HG03521 (cell line): ENCODE results near the gene KERA.

ENCODE experiments used
- ATAC-seq: cut with Tn5 transposase; IDR thresholded peaks from one replicate; pipeline ENCODE4 v1.9.1; 2021; ENCODE audit warnings: mild to moderate bottlenecking, moderate library complexity; ENCODE audit not compliant: unreplicated experiment

Gene KERA

DNA sequence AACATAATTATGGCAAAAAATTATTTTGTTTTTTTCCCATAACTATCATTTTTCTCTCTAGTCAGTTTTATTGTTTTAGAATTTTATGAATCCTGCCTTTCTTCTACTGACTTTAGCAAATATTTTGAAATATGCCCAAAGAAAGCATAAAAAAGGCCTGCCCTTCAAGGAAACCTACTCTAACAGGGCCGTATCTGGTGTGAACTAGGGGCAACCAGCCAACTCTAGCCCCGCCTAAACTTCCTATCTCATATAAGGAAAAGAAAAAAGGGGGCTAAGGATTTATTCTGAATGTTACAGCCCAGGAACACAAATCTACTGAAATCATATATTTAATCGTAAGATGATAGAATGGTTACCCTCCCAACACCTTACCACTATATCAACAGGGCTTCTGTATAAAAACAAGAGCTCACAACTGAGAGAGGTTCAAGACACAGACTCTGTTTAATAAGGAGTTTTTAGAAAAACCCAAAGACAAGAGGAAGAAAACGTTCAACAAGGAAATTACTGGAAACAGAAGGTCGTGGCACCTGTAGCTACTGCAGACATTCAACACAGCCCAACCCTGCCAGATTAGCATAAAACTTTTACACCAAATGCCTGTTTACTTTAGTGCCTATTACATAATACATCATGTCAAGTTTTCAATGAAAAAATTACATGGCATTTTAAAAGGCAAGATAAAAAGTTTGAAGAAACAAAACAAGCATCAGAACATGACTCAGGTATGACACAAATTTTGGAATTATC lies 40.1 kb downstream of the KERA start:
- no peak for ATAC-seq

DNA sequence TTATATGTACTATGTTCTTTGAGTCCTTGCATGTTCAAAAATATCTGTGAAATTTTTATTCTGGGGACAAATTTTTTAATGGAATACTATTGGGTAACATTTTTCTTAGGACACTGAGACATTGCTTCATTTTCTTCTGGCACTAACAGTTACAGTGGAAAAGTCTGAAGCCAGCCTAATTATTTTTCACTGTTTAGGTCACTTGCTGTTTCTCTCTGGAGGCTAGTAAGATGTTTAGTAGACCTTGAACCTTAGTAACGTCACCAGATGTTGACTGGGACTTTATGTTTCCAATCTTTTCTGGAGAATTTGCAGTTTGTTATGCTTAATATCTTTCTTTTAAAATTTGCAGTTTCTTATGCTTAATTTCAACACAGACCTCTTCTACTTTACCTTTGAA lies 40.8 kb downstream of the KERA start:
- no peak for ATAC-seq

DNA sequence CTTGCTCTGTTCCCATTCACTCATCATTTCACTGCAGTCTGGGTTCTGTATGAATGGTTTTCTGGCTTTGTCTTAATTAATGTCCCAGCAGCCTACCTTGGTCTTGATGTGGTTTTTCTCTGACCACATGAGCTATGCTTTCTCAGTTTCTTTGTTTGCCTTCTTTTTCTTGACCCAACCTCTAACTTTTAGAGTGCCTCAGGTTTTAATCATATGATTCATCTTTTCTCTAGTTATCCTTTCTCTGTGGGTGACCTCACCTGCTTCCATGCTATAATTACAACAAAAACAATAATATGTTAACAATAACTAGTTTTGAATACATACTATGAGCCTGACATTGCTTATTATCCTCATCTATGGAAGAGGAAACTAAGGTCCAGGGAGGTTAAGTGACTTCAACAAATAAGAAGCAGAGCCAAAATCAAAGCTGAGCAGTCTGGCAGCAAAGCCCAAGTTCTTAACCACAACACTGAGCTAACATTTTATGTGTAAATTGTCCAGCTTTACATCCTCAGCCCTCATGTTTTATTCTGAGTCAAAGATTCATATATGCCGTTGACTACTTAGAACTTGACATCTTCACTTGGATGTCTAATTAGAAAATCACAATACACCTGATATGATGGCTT lies 48.4 kb downstream of the KERA start:
- ATAC-seq, result peak; percentile 82

DNA sequence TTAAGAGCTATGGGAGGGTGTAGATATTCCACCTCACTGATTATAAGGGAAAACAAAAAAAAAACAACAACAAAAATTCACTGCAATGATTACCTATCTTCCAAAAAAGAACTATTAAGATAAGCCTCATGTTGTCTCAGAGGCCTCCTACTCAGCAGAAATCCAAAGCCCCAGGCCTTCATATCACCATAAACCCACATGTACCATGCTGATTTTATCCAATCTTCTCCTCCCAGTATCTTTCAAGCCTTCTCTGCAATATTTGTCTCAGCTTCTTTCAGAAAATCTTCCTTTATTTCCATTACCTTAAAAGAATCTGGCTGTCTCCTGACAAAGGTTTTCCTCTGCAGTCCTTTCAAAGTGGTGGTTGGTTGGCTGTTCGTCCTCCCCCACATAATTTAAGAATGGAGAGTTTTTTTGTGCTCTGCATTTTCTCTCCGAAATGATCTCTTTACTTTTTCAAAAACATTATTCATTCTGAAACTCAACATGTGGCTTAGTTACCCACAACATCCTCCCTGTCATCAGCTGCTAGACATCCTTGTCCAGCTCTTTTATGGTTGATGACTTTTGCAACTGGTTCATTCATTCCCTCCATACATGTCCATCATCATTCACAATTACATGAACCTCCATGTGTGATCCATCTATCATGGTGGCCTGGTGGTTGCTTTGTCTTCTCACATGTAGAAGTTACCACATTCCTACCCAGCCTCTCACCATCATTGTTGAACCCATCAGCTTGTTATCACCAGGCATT lies 50.1 kb downstream of the KERA start:
- ATAC-seq, result peak; percentile 76

DNA sequence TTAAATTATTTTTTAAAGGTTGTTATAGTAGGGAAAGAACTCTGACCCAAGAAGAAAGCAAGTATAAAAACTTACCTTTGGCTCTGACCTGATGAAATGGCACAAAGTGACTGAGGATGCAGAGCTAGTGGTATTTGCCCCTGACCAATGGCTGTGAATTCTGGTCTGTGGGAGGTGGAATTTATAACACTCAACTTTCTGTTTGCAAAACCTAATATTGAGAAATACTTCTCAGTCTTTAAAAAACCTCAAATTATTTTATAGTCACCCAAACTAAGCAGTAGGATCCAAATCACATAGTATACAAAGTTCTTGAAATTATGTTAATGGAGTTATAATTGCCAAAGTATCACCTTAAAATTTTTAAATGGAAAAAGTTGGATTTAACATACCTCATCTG lies 53.0 kb downstream of the KERA start, which contains the start of gene EPYC:
Gene EPYC (minus strand): TSS at position 101 of the 400 bp plus-strand sequence. CDS start 2,407 bp downstream, outside the sequence.
- no peak for ATAC-seq

DNA sequence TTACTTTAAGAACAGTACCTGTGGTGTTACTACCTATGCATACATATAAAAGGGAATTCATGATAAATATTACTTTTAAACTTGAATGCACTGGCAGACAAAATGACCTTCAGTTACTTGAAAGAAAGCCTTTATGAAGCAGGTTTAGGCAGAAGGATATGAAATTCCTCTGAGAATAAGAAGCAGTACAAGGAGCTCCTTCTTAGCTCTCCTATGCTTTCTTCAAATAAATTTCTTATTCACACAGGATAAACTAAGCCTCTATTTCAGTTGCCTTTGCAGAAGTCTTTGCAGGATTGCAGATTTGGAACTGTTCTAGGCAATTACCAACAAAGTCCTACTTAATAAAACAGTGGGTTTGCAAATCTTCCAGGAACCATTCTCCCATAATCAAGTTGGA lies 54.1 kb downstream of the KERA start:
- no peak for ATAC-seq

DNA sequence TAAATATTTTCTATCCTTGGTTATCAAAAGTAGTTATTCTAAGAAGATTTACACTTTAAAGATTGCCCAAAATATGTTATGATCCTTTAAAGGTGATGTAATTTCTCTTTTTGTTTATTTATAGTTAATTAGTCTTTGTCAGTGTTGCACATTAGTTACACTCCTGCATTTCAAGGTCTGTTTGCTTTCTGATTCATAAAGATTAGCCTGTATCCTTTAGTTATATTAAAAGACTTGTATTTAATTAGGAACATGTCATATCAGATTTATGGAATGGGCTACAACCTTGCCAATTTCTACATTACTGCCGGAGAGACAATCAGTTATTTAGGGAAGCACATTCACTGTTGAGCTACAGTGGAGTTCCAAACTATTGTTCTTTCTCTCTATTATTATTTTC lies 56.5 kb downstream of the KERA start:
- ATAC-seq, result no peak
